Stomach (tissue), 9 donors: Measurements from ENCODE around the gene KPNA6. TPM values are rescaled to one million over a fixed set of nuclear protein-coding genes. Genes with fewer than 3 reads are reported as not detected.

Source experiments
- DNase-seq, 2 donors: peaks; one replicate each; pipeline versions ENCODE4 v3.0.0 to v3.0.0-alpha.2; 2013 to 2019
- H3K27ac ChIP-seq, 5 donors: fragments of 200-600 bp in 4 of 5; sonication (generic) in 4 of 5; one replicate each; pipeline ENCODE4 v1.5.1; 2013 to 2019; ENCODE audit warnings: mild to moderate bottlenecking in 1 of 5, moderate library complexity in 1 of 5
- H3K27me3 ChIP-seq, 3 donors: fragments of 200-600 bp; sonication (generic); one replicate each; pipeline ENCODE4 v1.5.1; 2017 to 2019; ENCODE audit warnings: mixed run types in 1 of 3
- H3K36me3 ChIP-seq, 4 donors: fragments of 200-600 bp; sonication (generic); 1 replicate in 3 of 4; 2 replicates in 1 of 4; pipeline ENCODE4 v1.5.1; 2016 to 2019
- H3K4me1 ChIP-seq, 4 donors: fragments of 200-600 bp; sonication (generic); one replicate each; pipeline ENCODE4 v1.5.1; 2016 to 2019
- H3K4me3 ChIP-seq, 4 donors: fragments of 200-600 bp; sonication (generic) in 3 of 4; one replicate each; pipeline ENCODE4 v1.5.1; 2016 to 2019; ENCODE audit warnings: mild to moderate bottlenecking in 1 of 4
- H3K9me3 ChIP-seq, 4 donors: fragments of 200-600 bp; sonication (generic); one replicate each; pipeline ENCODE4 v1.5.1; 2016 to 2019
- CTCF ChIP-seq, 7 experiments: fragments of 450-650 bp in 4 of 7; fragments of 200-600 bp in 3 of 7; sonication (generic) in 3 of 7; IDR thresholded peaks; one replicate each; pipeline ENCODE4 v1.5.1; 2016 to 2019; ENCODE audit warnings: antibody characterized with exemption in 7 of 7, control low read depth in 2 of 7, mild to moderate bottlenecking in 1 of 7
- EP300 ChIP-seq: sonication (generic); formaldehyde crosslinking; IDR thresholded peaks from one replicate; pipeline ENCODE4 v1.6.1; 2017; ENCODE audit warnings: antibody characterized with exemption
- POLR2A ChIP-seq, 4 donors: fragments of 450-650 bp; IDR thresholded peaks; one replicate each; pipeline ENCODE4 v1.6.1; 2016; ENCODE audit warnings: antibody characterized with exemption in 4 of 4, control low read depth in 2 of 4, mild to moderate bottlenecking in 1 of 4, moderate library complexity in 1 of 4
- POLR2AphosphoS5 ChIP-seq, 3 donors: sonication (generic); formaldehyde crosslinking; IDR thresholded peaks; one replicate each; pipeline ENCODE4 v1.6.1; 2016; ENCODE audit warnings: antibody characterized with exemption in 3 of 3
- WGBS, 5 donors: extraction: QIAGEN DNeasy Blood & Tissue Kit in 3 of 5; methylation state at CpG; one replicate each; pipeline versions ENCODE4 v1.1.5 to v1.1.7; 2013 to 2018; 5-methylcytosine and 5-hydroxymethylcytosine counted together
- intact Hi-C: fragments of 100-400 bp; cut with DNase I; formaldehyde crosslinking; loops from one replicate; pipeline ENCODE4 v1.15.1; 2023; ENCODE audit warnings: low total_unique reads
- polyA plus RNA-seq, 3 donors: library from polyadenylated mRNA; stranded (reverse); fragments of 200-250 nt; gene quantifications; one replicate each; pipeline ENCODE4 v1.2.3, GENCODE V29; 2013
- total RNA-seq, 5 donors: library from RNA; depleted of rRNA; stranded (reverse); fragments of >200 nt; gene quantifications; one replicate each; pipeline versions ENCODE4 v1.1.0 to v1.2.3, GENCODE V29; 2014 to 2016
- donor health status: healthy with polysubstance abuse.
- donor health status: Bipolar disorder and iron deficiency.
- donor health status: healthy.

KPNA6 gene
- total and polyA plus RNA-seq, 8 donors, result 7.6 to 38.0 (median 17.7) TPM

GRCh38 chr1:32208891-32209328 is 101.1 kb downstream of the KPNA6 start, which contains the start of gene DCDC2B:
TSS of gene DCDC2B (plus strand) at chr1:32209089. CDS start at chr1:32209094, 5 bp downstream.
- no peak within 1 kb of the TSS for H3K4me3 ChIP-seq
- peaks cover 12 to 30% (median 26%) of the 10 kb centered on the region in 4 donors for H3K4me1 ChIP-seq
- WGBS, 5 donors, result 33 to 43% (median 38%) methylated on average over 4 to 5 of the region's 5 CpGs; no CpG with 5 or more reads in 1 of the 5 donors
- H3K27ac ChIP-seq, result peak within 1 kb of the TSS; percentile 18 to 65 (median 46)
- DNase-seq, result peak; percentile 89 to 94
- H3K27me3 ChIP-seq, result no peaks in the 10 kb centered on the region
- intact Hi-C loops, result no loop called here
- H3K9me3 ChIP-seq, result no peaks in the 10 kb centered on the region
- H3K36me3 ChIP-seq, result peaks cover 0 to 6% (median 4%) of the 10 kb centered on the region in 4 donors
- TF ChIP-seq CTCF (IDR thresholded peaks at IDR 0.05), result peak in 1 of 7 experiments; percentile 8
- no peak for TF ChIP-seq POLR2A (IDR thresholded peaks at IDR 0.05)
- TF ChIP-seq EP300, result no peak
- TF ChIP-seq POLR2AphosphoS5 (IDR thresholded peaks at IDR 0.05), result peak in 1 of 3 donors; percentile 69

GRCh38 chr1:32215629-32216480 is 108.0 kb downstream of the KPNA6 start:
- intact Hi-C loops, result no loop called here
- 67 to 77% (median 74%) methylated on average over 10 of the region's 10 CpGs for WGBS, 5 donors
- H3K4me1 ChIP-seq, result peaks cover 6 to 30% (median 16%) of the 10 kb centered on the region in 4 donors
- peak overlapping the region in 2 of 5 donors; percentile 41 to 42 for H3K27ac ChIP-seq
- no peaks in the 10 kb centered on the region for H3K27me3 ChIP-seq
- DNase-seq, result peak; percentile 73 to 88
- H3K4me3 ChIP-seq, result no peak overlapping the region
- TF ChIP-seq POLR2A (IDR thresholded peaks at IDR 0.05) (no peak), POLR2AphosphoS5 (IDR thresholded peaks at IDR 0.05) (peak in 1 of 3 donors; percentile 44), CTCF (IDR thresholded peaks at IDR 0.05) (peak in 5 of 7 experiments; percentile 36 to 75 (median 61)), EP300 (no peak)
- peaks cover 20 to 66% (median 59%) of the 10 kb centered on the region in 4 donors for H3K36me3 ChIP-seq
- no peaks in the 10 kb centered on the region for H3K9me3 ChIP-seq

GRCh38 chr1:32216566-32216965 is 108.7 kb downstream of the KPNA6 start:
- intact Hi-C loops, result no loop called here
- Histone ChIP-seq H3K9me3 (no peaks in the 10 kb centered on the region), H3K27me3 (no peaks in the 10 kb centered on the region), H3K36me3 (peaks cover 20 to 66% (median 59%) of the 10 kb centered on the region in 4 donors), H3K4me1 (peaks cover 13 to 37% (median 23%) of the 10 kb centered on the region in 4 donors), H3K27ac (peak overlapping the region in 1 of 5 donors; percentile 41), H3K4me3 (no peak overlapping the region)
- 87 to 94% (median 90%) methylated on average over 5 of the region's 5 CpGs for WGBS, 5 donors
- no peak for DNase-seq
- TF ChIP-seq CTCF (IDR thresholded peaks at IDR 0.05) (no peak), POLR2A (IDR thresholded peaks at IDR 0.05) (no peak), POLR2AphosphoS5 (IDR thresholded peaks at IDR 0.05) (no peak), EP300 (no peak)

- Histone ChIP-seq H3K27me3 (no peaks in the 10 kb centered on the region), H3K36me3 (peaks cover 20 to 66% (median 58%) of the 10 kb centered on the region in 4 donors), H3K4me3 (no peak overlapping the region), H3K9me3 (no peaks in the 10 kb centered on the region), H3K4me1 (peaks cover 25 to 51% (median 40%) of the 10 kb centered on the region in 4 donors), H3K27ac (no peak overlapping the region)
- DNase-seq, result no peak
- WGBS, 5 donors, result 82 to 89% (median 85%) methylated on average over 7 of the region's 7 CpGs
- TF ChIP-seq EP300 (no peak), POLR2AphosphoS5 (IDR thresholded peaks at IDR 0.05) (no peak), POLR2A (IDR thresholded peaks at IDR 0.05) (no peak), CTCF (IDR thresholded peaks at IDR 0.05) (no peak)
- intact Hi-C loops, result no loop called here
Measured at GRCh38 chr1:32219022-32219421, 111.2 kb downstream of the KPNA6 start.
